Choroid plexus epithelial cell (primary cell): ENCODE measurements around the gene DCLRE1C.
"Not testable (repeated sequence)": the region's sequence is repeated elsewhere in the genome, so short reads cannot be mapped to it uniquely, and the experiment has no call there.

ENCODE experiments used
- DNase-seq: peaks from one replicate; pipeline ENCODE4 v3.0.0-alpha.2; 2010; ENCODE audit warnings: low read depth
- H3K4me3 ChIP-seq: 2 replicates; pipeline ENCODE4 v1.5.1; 2011; ENCODE audit warnings: low read depth, mild to moderate bottlenecking, control low read depth, low read length, moderate library complexity
- TF ChIP-seq, protein P1 (sequence below): conservative IDR thresholded peaks from 2 replicates; pipeline ENCODE4 v1.5.1; 2011; ENCODE audit warnings: low read depth, mild to moderate bottlenecking, control low read depth, inconsistent platforms, low read length, moderate library complexity

Gene DCLRE1C

DNA sequence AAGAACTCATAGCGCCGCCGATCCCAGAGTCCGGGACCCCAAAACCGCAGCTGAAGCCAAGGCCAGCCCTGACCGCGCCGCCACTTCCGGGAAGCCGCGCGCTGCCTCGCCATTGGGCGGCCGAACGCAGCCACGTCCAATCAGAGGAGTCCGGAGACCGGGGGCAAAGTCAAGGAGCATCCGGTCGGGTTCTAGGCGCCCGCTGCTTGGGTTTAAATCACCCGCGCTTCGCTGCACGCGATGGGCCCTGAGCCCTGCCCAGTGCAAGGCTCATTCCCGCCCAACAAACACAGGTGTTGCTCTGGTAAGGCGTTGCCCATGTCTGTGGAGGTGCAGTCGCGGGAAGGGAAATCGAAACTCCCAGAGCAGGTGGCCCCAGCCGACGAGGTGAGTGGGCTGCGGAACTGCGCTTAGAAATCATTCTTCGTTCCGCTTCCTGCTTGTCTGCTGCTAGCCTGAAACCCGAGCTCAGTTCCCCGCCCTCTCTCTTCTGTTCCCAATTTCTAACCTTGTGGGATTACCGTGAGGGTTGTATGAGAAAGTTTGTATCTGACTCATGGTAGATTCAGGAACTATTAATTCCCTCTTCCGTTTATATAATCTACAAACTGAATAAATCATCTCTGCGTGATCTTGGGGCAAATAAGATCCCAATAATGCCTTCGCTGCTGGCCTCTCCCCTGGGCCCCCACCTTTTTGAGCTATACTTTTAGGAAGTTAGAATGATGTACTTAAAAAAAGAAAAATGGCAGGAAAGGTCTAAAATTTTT is at the start of gene DCLRE1C:
TSS of gene DCLRE1C (minus strand) at position 96 of the 770 bp plus-strand sequence. CDS start at position 10, 86 bp downstream.
- TF ChIP-seq, protein P1, sequence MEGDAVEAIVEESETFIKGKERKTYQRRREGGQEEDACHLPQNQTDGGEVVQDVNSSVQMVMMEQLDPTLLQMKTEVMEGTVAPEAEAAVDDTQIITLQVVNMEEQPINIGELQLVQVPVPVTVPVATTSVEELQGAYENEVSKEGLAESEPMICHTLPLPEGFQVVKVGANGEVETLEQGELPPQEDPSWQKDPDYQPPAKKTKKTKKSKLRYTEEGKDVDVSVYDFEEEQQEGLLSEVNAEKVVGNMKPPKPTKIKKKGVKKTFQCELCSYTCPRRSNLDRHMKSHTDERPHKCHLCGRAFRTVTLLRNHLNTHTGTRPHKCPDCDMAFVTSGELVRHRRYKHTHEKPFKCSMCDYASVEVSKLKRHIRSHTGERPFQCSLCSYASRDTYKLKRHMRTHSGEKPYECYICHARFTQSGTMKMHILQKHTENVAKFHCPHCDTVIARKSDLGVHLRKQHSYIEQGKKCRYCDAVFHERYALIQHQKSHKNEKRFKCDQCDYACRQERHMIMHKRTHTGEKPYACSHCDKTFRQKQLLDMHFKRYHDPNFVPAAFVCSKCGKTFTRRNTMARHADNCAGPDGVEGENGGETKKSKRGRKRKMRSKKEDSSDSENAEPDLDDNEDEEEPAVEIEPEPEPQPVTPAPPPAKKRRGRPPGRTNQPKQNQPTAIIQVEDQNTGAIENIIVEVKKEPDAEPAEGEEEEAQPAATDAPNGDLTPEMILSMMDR = no peak
- H3K4me3 ChIP-seq = peak within 1 kb of the TSS; percentile 85
- peak; percentile 89 for DNase-seq

DNA sequence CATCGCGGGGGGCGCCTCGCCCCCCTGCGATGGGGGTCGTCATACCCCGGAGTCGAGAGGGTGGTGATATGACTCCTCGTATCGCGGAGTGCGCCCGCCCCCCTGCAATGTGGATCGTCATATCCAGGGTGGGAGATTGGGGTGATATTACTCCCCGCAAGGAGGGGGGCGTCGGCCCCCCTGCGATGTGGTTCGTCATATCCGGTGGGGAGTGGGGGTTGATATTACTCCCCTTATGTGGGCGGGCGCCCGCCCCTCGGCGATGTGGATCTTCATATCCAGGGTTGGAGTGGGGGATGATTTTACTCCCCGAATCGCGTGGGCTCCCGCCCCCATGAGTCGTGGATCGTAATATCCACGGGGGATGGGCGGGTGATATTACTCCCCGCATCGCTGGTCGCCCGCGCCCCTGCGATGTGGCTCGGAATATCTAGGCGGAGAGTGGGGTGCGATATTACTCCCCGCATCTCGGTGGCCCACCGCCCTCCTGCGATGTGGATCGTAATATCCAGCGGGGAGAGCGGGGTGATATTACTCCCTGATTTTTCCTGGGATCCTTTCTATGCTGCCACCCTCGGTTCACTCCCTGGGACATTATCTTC is 42.2 kb upstream of the DCLRE1C start:
- TF ChIP-seq, protein P1 = no peak
- no peak for DNase-seq
- peak overlapping the region; percentile 49 for H3K4me3 ChIP-seq

DNA sequence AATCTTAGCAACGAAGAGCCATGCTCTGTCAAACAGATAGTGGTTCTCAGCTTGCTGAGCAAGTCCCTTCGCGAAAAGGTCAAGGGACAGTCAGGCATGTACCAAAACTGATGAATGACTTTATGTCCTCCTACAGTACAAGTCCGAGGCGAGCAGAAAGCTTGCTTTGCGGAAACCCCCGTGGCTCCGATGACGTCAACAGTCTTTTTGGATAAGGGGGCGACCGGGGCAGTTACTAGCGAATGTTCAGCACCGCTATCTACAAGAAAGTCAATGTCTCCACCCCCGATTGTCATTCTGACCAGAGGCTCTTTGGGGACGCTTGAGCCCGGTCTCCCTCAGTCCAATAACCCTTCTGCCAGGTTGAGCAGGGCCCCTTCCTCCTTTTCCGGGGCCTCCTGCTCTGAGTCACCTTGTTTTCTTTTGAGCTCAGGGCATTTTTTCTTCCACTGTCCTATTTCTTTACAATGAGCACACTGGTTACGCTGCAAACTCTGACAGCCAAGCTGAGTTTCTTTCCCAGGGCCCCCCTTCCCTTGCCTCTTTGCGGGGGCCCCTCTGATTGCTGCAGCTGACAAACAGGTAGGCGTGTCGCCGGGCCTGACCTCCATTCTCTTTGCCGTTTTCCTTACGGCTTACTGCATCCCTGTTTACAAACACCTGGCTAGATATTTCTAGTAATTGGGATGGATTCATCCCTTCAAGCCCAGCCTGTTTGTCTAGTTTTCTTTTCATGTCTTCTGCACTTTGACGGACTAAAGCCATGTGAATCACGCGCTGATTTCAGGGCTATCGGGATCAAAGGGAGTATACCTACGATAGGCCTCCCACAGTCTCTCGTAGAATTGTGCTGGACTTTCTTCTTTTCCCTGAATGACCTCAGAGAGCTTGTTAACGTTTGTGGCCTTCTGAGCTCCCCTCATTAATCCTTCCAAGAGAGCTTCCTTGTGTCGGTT is 39.9 kb upstream of the DCLRE1C start:
- DNase-seq = peak; percentile 12

DNA sequence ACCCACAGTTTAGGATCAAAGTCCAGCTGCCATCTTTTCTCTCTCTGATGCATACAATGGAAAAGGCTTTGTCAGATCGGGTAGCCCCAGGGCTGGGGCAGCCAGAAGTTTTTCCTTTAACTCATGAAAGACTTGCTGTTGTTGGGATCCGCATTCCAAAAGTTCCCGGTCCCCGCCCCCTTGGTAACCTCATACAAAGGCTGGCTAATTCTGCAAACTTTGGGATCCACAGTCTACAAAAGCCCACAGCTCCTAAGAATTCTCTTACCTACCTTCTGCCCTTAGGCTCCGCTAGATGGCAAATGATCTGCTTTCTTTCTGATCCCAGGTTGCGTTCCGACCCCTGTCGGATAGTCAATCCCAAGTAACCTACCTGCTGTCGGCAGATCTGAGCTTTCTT is 38.4 kb upstream of the DCLRE1C start:
- not testable (repeated sequence) for DNase-seq, H3K4me3 ChIP-seq

More for the DNA sequence above, 39.9 kb upstream of the DCLRE1C start:
- H3K4me3 ChIP-seq = not testable (repeated sequence)

DNA sequence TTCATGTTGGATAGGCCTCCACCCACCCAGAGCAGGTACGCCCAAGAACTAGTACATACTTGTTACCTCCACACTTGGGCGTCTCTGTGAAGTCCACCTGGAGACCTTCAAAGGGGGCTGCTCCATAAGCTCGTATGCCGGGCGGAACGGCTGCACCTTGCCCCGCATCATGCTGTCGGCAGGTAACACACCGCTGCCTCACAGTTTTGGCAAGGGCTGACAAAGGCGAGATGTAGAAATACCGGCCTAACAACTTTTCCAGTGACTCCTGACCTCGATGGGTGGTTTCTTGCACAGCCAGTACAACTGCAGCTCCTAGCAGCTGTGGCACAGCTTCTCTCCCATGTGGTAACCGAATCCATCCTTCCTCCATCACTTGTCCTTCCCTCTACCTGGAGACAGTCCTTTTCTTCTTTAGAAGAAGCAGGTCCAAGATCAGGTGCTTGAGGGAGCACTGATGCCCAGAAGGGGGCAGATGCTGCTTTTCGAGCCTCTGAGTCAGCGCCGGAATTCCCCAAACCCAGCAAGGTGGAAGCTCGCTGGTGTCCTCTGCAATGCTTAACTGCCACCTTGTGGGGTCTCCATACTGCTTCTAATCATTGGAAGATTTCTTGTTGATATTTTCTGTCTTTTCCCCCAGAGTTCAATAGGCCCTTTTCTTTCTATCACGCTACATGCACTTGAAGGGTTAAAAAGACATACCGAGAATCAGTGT is 37.3 kb upstream of the DCLRE1C start:
- DNase-seq = peak; percentile 80
- TF ChIP-seq, protein P1 = peak; percentile 61
- H3K4me3 ChIP-seq = not testable (repeated sequence)

DNA sequence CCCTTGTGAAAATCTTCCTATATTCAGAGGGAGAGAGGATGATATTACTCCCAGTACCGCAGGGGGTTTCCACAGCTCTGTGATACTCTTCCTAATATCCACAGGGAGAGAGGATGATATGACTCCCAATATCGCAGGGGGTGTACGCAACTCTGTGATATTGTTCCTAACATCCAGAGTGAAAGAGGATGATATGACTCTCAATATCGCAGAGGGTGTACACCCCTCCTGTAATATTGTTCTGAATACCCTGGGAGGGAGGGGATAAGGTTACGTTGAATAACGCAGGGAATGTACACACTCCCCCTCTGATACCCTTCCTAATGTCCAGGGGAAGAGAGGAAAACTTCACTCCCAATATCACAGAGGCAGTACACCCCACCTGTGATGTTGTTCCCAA is 35.7 kb upstream of the DCLRE1C start:
- not testable (repeated sequence) for DNase-seq, H3K4me3 ChIP-seq

DNA sequence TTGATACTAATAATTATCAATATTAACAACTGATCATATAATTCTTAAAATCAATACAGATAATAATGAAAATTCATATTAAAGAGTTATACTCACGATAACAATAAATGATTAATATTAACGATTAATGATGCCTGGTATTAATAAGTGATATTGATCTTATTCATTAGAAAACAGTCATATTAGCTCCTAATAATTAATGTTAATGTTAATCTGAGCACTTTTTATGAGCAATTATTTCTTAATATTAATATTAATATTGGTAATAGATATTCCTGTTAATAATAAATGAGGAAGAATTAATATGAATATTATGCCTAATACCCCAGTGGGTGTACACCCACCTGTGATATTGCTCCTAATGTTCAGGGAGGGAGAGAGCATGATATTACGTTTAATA is 28.8 kb upstream of the DCLRE1C start:
- H3K4me3 ChIP-seq = no peak overlapping the region
- TF ChIP-seq, protein P1 = no peak
- no peak for DNase-seq

DNA sequence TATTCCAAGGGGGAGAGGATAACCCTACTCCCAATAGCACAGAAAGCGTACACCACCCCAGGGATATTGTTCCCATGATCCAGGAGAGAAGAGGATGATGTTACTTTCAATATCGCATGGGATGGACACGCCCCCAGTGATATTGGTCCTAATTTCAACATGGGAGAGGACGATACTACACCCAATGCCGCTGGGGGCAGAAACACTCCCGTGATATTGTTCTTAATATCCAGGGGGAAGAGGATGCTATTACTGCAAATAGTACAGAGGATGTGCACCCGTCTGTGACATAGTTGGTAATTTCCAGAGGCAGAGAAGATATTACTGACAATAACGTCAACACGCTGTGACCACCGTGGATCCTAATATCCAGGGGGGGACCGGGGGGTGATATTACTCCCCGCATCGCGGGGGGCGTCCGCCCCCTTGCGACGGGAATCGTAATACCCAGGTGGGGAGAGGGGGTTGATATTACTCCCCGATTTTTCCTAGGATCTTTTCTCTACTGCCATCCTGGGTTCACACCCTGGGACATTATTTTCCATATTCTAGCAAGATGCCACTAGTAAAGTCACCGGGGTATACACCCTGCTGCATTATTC is 21.9 kb upstream of the DCLRE1C start:
- TF ChIP-seq, protein P1 = peak; percentile 42
- H3K4me3 ChIP-seq = no peak overlapping the region
- DNase-seq = no peak

DNA sequence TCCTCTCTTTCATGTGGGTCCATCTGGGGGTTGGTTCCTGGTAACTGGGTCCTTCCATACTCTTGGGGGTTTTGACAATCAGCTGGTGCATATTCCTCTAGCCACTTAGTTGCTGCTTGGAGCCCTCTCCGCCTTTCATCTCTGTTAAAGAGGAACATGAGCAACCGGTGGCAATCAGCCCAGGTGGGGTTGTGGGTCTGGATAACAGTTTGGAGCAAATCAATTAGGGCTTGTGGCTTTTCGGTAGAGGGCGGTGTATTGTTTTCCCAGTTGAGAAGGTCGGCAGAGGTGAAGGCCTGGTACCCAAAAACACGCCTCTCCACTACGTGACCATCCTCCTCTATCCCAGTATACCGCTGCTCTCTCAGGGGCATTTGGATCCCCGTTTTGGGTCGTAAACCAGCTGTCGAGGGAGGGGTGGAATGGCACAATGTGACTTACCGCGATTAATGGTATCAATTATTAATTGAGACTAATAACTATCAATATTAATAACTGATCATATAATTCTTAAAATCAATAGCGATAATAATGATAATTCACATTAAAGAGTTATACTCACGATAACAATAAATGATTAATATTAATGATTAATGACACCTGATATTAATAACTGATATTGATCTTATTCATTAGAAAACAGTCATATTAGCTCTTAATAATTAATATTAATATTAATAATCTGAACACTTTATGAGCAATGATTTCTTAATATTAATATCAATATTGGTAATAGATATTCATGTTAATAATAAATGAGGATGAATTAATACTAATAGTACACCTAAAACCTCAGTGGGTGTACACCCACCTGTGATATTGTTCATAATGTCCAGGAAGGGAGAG is 20.5 kb upstream of the DCLRE1C start:
- not testable (repeated sequence) for H3K4me3 ChIP-seq, DNase-seq
